ENCODE data around the gene IL13. TPM values are rescaled to one million over a fixed set of nuclear protein-coding genes. Genes with fewer than 3 reads are reported as not detected.

Gene IL13
- not detected in 2 replicates for total RNA-seq

DNA sequence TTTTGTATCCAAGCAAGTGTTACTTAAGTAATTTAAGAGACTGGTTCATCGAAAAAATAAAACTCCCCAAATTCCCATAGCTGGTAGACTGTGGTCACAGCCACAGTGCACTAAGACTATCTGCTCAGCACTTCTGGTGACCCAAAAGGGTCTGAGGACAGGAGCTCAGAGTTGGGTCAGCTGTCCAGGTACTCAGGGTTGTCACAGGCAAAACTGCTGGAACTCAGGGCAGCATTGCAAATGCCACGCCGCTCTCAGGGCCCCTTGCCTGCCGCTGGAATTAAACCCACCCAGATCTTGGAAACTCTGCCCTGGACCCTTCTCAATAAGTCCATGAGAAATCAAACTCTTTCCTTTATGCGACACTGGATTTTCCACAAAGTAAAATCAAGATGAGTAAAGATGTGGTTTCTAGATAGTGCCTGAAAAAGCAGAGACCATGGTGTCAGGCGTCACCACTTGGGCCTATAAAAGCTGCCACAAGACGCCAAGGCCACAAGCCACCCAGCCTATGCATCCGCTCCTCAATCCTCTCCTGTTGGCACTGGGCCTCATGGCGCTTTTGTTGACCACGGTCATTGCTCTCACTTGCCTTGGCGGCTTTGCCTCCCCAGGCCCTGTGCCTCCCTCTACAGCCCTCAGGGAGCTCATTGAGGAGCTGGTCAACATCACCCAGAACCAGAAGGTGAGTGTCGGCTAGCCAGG, at the start of gene IL13:
Gene IL13 (plus strand): TSS at position 498 of the 705 bp plus-strand sequence. CDS start 14 bp downstream, at position 512.

DNA sequence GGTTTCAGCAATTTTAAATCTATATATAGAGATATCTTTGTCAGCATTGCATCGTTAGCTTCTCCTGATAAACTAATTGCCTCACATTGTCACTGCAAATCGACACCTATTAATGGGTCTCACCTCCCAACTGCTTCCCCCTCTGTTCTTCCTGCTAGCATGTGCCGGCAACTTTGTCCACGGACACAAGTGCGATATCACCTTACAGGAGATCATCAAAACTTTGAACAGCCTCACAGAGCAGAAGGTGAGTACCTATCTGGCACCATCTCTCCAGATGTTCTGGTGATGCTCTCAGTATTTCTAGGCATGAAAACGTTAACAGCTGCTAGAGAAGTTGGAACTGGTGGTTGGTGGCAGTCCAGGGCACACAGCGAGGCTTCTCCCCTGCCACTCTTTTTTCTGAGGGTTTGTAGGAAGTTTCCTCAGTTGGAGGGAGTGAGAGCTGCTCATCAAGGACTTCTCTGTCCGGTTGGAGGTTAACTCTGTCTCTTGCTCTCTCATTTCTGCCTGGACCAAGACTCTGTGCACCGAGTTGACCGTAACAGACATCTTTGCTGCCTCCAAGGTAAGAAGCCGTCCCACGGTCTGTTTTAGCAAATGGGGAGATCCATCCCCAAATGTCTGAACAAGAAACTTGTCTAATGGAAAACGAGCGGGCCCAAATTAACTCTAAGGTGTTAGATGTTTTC, 16.1 kb downstream of the IL13 start, which contains the start of gene IL4:
Gene IL4 (plus strand): TSS at position 51 of the 692 bp plus-strand sequence. CDS start 62 bp downstream, at position 113.

Other genes with a start within 250 kb of the IL13 start
- gene IRF1, start 167.4 kb upstream of the IL13 start, total RNA-seq: 16.1 and 17.7 TPM in 2 replicates
- gene IL5, start 114.7 kb upstream of the IL13 start, total RNA-seq: not detected in 2 replicates
- gene RAD50, start 101.2 kb upstream of the IL13 start, total RNA-seq: 28.2 and 29.7 TPM in 2 replicates
- gene IL4, start 15.8 kb downstream of the IL13 start, total RNA-seq: not detected in 2 replicates
- gene KIF3A, start 79.4 kb downstream of the IL13 start, total RNA-seq: 10.9 and 13.5 TPM in 2 replicates
- not detected in 2 replicates for gene CCNI2, start 89.3 kb downstream of the IL13 start, total RNA-seq
- 61.4 and 81.7 TPM in 2 replicates for gene SEPTIN8, start 119.1 kb downstream of the IL13 start, total RNA-seq
- gene SOWAHA, start 155.1 kb downstream of the IL13 start, total RNA-seq: under 0.01 TPM in 1 of 2 replicates, not detected in the other
- gene SHROOM1, start 172.5 kb downstream of the IL13 start, total RNA-seq: 2.7 and 7.0 TPM in 2 replicates
- gene GDF9, start 208.3 kb downstream of the IL13 start, total RNA-seq: 0.26 TPM in 2 replicates
- gene UQCRQ, start 208.5 kb downstream of the IL13 start, total RNA-seq: 42.1 and 57.2 TPM in 2 replicates
- 0.26 and 0.30 TPM in 2 replicates for gene LEAP2, start 215.5 kb downstream of the IL13 start, total RNA-seq